HCT116 (cell line): Measurements from ENCODE around the gene REEP6.

Experiments used
- POLR2A ChIP-seq: IDR thresholded peaks from 2 replicates; pipeline ENCODE4 v1.7.0; 2011; ENCODE audit warnings: borderline replicate concordance; ENCODE audit not compliant: insufficient read depth, insufficient read length; ENCODE audit errors: extremely low read depth
- ZNF274 ChIP-seq: fragments of 200-500 bp; sonication (Bioruptor generic); IDR thresholded peaks from 2 replicates; pipeline ENCODE4 v1.6.1; 2014; ENCODE audit warnings: mild to moderate bottlenecking, low read depth, low read length, inconsistent platforms

DNA sequence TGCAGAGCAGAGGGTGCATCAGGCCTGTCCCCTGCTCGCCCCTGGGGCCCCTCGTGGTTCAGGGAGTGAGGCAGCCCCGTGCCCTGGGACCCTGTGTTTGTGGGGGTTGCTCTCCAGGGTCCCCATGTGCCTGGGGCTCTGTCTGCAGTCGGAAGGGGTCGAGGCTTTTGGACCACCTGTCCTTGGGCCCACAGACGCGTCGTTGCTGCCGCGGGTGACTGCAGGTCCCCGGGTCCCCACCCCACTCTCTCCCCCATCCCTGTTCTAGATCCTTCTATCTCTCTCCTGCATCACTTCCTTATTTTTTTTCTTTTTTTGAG, 2.7 kb upstream of the REEP6 start:
- TF ChIP-seq POLR2A = no peak
- TF ChIP-seq ZNF274 = no peak
